ENCODE measurements around the gene OR1J2.

DNA sequence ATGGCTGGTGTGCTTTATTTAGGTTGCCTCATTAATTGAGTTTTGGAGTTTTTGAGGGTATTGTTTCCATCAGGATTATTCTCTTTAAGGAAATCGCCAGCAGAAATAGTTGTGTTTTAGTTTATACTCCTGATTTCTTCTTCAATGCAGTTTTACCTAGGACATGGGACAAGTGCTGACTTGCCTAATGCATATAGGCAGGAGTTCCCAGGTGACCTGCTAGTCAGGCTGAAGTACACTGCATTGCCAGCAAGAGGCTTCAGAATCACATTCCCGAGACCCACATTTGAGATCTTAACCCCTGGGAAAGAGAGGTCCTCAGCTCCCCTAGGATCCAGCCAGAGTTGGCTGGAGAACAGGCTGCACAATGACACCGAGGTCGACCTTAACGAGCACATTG is 40.8 kb downstream of the OR1J2 start:
- TF ChIP-seq, protein P1, sequence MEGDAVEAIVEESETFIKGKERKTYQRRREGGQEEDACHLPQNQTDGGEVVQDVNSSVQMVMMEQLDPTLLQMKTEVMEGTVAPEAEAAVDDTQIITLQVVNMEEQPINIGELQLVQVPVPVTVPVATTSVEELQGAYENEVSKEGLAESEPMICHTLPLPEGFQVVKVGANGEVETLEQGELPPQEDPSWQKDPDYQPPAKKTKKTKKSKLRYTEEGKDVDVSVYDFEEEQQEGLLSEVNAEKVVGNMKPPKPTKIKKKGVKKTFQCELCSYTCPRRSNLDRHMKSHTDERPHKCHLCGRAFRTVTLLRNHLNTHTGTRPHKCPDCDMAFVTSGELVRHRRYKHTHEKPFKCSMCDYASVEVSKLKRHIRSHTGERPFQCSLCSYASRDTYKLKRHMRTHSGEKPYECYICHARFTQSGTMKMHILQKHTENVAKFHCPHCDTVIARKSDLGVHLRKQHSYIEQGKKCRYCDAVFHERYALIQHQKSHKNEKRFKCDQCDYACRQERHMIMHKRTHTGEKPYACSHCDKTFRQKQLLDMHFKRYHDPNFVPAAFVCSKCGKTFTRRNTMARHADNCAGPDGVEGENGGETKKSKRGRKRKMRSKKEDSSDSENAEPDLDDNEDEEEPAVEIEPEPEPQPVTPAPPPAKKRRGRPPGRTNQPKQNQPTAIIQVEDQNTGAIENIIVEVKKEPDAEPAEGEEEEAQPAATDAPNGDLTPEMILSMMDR (IDR thresholded peaks at IDR 0.05): no peak
- no peak for TF ChIP-seq EP300 (IDR thresholded peaks at IDR 0.05)
- TF ChIP-seq POLR2A (IDR thresholded peaks at IDR 0.05): no peak
